ENCODE results near the gene PIGN.

Gene PIGN

GRCh38 chr18:62080172-62080900, 106.5 kb downstream of the PIGN start:
- POLR2A ChIA-PET (ENCODE audit: low non-redundant PET) = no interaction called here
- H3K27ac ChIP-seq = no peak overlapping the region
- CTCF ChIA-PET = interaction anchor here (0.6 kb wide), 1 partner anchor 311 kb away, joined by 6 read pairs; no protein-coding TSS in a partner anchor
- no peak for DNase-seq (ENCODE audit: low spot score)
- TF ChIP-seq CTCF (conservative IDR thresholded peaks at IDR 0.05; ENCODE audit: low read depth) = no peak

GRCh38 chr18:62073461-62074281, 113.2 kb downstream of the PIGN start:
- DNase-seq (ENCODE audit: low spot score) = no peak
- CTCF ChIA-PET = interaction anchor here (0.6 kb wide), 1 partner anchor 18 kb away, joined by 5 read pairs; no protein-coding TSS in a partner anchor
- POLR2A ChIA-PET (ENCODE audit: low non-redundant PET) = no interaction called here
- H3K27ac ChIP-seq = no peak overlapping the region
- TF ChIP-seq CTCF (conservative IDR thresholded peaks at IDR 0.05; ENCODE audit: low read depth) = no peak

GRCh38 chr18:62072370-62072769, 114.5 kb downstream of the PIGN start:
- TF ChIP-seq CTCF (conservative IDR thresholded peaks at IDR 0.05; ENCODE audit: low read depth) = no peak
- POLR2A ChIA-PET (ENCODE audit: low non-redundant PET) = no interaction called here
- no peak overlapping the region for H3K27ac ChIP-seq
- CTCF ChIA-PET = interaction anchor here (0.6 kb wide), 1 partner anchor 68 kb away, joined by 3 read pairs; no protein-coding TSS in a partner anchor
- DNase-seq (ENCODE audit: low spot score) = no peak

GRCh38 chr18:62071071-62071470, 115.8 kb downstream of the PIGN start:
- no peak for DNase-seq (ENCODE audit: low spot score)
- POLR2A ChIA-PET (ENCODE audit: low non-redundant PET) = no interaction called here
- H3K27ac ChIP-seq = no peak overlapping the region
- no peak for TF ChIP-seq CTCF (conservative IDR thresholded peaks at IDR 0.05; ENCODE audit: low read depth)
- CTCF ChIA-PET = no interaction called here

- H3K27ac ChIP-seq = no peak overlapping the region
- CTCF ChIA-PET = no interaction called here
- no peak for TF ChIP-seq CTCF (conservative IDR thresholded peaks at IDR 0.05; ENCODE audit: low read depth)
- DNase-seq (ENCODE audit: low spot score) = no peak
- POLR2A ChIA-PET (ENCODE audit: low non-redundant PET) = no interaction called here
These were observed 116.6 kb downstream of the PIGN start for GRCh38 chr18:62070302-62070701.

- ChIA-PET CTCF (no interaction called here), POLR2A (ENCODE audit: low non-redundant PET) (no interaction called here)
- H3K27ac ChIP-seq = no peak overlapping the region
- no peak for DNase-seq (ENCODE audit: low spot score)
- TF ChIP-seq CTCF (conservative IDR thresholded peaks at IDR 0.05; ENCODE audit: low read depth) = no peak
These were observed 117.3 kb downstream of the PIGN start for GRCh38 chr18:62069556-62069955.
